ENCODE results near the gene MRPL37. TPM values are rescaled to one million over a fixed set of nuclear protein-coding genes. Genes with fewer than 3 reads are reported as not detected.

The MRPL37 gene
- 10 to 100 TPM; 82.2 to 97.4 (median 90.2) TPM for total RNA-seq
- 10 to 100 TPM; 33.0 to 75.2 TPM for polyA plus RNA-seq
- long read RNA-seq, donor 1, transcript MRPL37-202 (7 exons, 1,483 nt) = major isoform, 42 of 64 reads
- long read RNA-seq, donor 1, partial matches to known transcripts = 15 of 64 reads
- long read RNA-seq, donor 1, other reads (novel, unspliced or antisense) = 7 of 64 reads
- long read RNA-seq, donor 2, transcript MRPL37-202 (7 exons, 1,483 nt) = major isoform, 62 of 105 reads
- long read RNA-seq, donor 2, partial matches to known transcripts = 38 of 105 reads
- long read RNA-seq, donor 2, other reads (novel, unspliced or antisense) = 5 of 105 reads
- long read RNA-seq, donor 3, transcript MRPL37-202 (7 exons, 1,483 nt) = major isoform, 135 of 170 reads
- long read RNA-seq, donor 3, partial matches to known transcripts = 9 of 170 reads
- long read RNA-seq, donor 3, other reads (novel, unspliced or antisense) = 25 of 170 reads

- intact Hi-C loops (cut with DNase I) = loop anchor here in 5 of 10 donors (1.0 to 10.0 kb wide), 7 partner anchors 77 to 289 kb away; partner anchors contain the start of gene SSBP3 (in 1 of the 5)
These were observed at the start of gene MRPL37, which contains the start of gene CYB5RL for GRCh38 chr1:54199765-54200518. MRPL37 (plus strand) TSS chr1:54200167; CDS start chr1:54200244, 77 bp downstream. CYB5RL (minus strand) TSS chr1:54200030; CDS start chr1:54195616, 4,414 bp downstream.

DNA sequence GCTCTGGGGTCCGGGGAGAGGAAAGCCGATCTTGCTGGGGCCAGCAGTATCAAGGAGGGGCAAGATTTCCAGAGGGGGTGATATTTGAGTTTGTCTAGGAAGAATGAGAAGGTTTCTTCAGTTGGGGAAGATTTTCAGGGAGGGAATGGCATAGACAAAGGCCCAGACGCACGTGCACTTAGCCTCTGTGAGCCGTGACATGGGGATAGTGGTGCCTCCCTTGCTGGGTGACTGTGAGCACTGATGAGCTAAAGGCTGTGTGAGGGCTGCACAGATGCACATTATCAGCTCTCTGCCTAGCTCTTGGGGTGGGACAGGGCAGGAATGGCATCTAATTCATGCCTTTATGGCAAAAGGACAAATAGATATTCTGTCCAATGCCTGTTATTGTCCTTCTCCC, 49.0 kb upstream of the MRPL37 start:
- Histone ChIP-seq H3K9me3 (no peaks in the 10 kb centered on the region), H3K4me1 (peaks cover 0 to 11% (median 4%) of the 10 kb centered on the region in 9 donors), H3K4me3 (no peak overlapping the region), H3K27me3 (no peaks in the 10 kb centered on the region), H3K36me3 (no peaks in the 10 kb centered on the region), H3K27ac (no peak overlapping the region)
- TF ChIP-seq, protein P1, sequence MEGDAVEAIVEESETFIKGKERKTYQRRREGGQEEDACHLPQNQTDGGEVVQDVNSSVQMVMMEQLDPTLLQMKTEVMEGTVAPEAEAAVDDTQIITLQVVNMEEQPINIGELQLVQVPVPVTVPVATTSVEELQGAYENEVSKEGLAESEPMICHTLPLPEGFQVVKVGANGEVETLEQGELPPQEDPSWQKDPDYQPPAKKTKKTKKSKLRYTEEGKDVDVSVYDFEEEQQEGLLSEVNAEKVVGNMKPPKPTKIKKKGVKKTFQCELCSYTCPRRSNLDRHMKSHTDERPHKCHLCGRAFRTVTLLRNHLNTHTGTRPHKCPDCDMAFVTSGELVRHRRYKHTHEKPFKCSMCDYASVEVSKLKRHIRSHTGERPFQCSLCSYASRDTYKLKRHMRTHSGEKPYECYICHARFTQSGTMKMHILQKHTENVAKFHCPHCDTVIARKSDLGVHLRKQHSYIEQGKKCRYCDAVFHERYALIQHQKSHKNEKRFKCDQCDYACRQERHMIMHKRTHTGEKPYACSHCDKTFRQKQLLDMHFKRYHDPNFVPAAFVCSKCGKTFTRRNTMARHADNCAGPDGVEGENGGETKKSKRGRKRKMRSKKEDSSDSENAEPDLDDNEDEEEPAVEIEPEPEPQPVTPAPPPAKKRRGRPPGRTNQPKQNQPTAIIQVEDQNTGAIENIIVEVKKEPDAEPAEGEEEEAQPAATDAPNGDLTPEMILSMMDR (IDR thresholded peaks at IDR 0.05) = no peak
- WGBS, 2 donors = 88 to 89% methylated on average over 5 of the region's 5 CpGs
- no peak for ATAC-seq
- no peak for DNase-seq
- intact Hi-C loops (cut with DNase I) = no loop called here

More at GRCh38 chr1:54199765-54200518, at the start of gene MRPL37, which contains the start of gene CYB5RL:
- H3K4me3 ChIP-seq = peak within 1 kb of the TSS; percentile 68 to 100 (median 84)
- no peaks in the 10 kb centered on the region for H3K9me3 ChIP-seq
- peaks cover 6 to 32% (median 20%) of the 10 kb centered on the region in 9 donors for H3K4me1 ChIP-seq
- H3K27ac ChIP-seq = peak within 1 kb of the TSS in 9 of 10 donors; percentile 60 to 90 (median 81)
- H3K36me3 ChIP-seq = peaks cover 0 to 38% (median 0%) of the 10 kb centered on the region in 9 donors
- TF ChIP-seq, protein P1 (IDR thresholded peaks at IDR 0.05) = no peak
- 0% methylated on average over 51 of the region's 51 CpGs for WGBS, 2 donors
- H3K27me3 ChIP-seq = no peaks in the 10 kb centered on the region
- DNase-seq (peak; percentile 85 to 98), ATAC-seq (peak; percentile 97 to 100 (median 99))

DNA sequence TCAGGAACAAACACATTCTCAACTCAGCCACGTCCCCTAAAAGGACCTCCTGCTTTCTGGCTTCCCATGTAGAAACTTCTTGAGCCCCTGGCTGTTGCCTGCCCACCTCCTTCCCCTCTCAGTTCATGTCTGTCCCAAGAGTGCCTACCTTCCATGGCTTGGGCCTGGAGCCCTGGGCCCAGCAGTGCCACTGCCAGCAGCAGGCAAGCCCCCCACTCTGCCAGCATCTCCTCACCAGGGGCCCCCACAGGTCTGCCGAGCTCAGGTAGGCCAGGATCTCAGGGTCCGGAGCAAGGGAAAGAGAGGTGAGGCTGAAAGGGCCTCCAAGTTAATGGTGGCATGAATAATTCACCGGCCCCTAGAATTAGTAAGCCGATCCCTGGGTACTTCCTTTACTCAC, 47.3 kb upstream of the MRPL37 start, which contains the start of gene CDCP2:
TSS of gene CDCP2 (minus strand) at position 305 of the 400 bp plus-strand sequence. CDS start at position 227, 78 bp downstream.
- DNase-seq = no peak
- Histone ChIP-seq H3K4me3 (no peak within 1 kb of the TSS), H3K9me3 (no peaks in the 10 kb centered on the region), H3K27me3 (no peaks in the 10 kb centered on the region), H3K36me3 (no peaks in the 10 kb centered on the region), H3K4me1 (peaks cover 0 to 11% (median 4%) of the 10 kb centered on the region in 9 donors), H3K27ac (peak within 1 kb of the TSS in 1 of 10 donors; percentile 7)
- ATAC-seq = no peak
- WGBS, 2 donors = 93 to 97% methylated on average over 5 of the region's 5 CpGs
- intact Hi-C loops (cut with DNase I) = no loop called here
- TF ChIP-seq, protein P1 (IDR thresholded peaks at IDR 0.05) = no peak

All from heart right ventricle (tissue), 16 donors.